OCI-LY3 (cell line): ENCODE measurements around the gene SH3GL1.

Experiments used
- H2AFZ ChIP-seq: fragments of 200-600, 300-600 bp; shearing (Covaris generic); 2 replicates; pipeline ENCODE4 v1.6.0; 2014; ENCODE audit warnings: antibody characterized with exemption, low read depth, low read length
- H3K27ac ChIP-seq: fragments of 200-600, 300-600 bp; sonication (generic); 2 replicates; pipeline ENCODE4 v1.5.1; 2014; ENCODE audit warnings: mild to moderate bottlenecking, low read length, moderate library complexity, mixed read lengths
- H3K27me3 ChIP-seq: fragments of 200-600, 300-600 bp; sonication (generic); 2 replicates; pipeline ENCODE4 v1.6.1; 2014; ENCODE audit warnings: low read depth, low read length, mixed read lengths
- H3K36me3 ChIP-seq: fragments of 200-600, 300-600 bp; sonication (generic); replicated peaks from 2 replicates; pipeline ENCODE3; 2014; ENCODE audit warnings: low read depth, low read length, mixed read lengths
- H3K4me1 ChIP-seq: fragments of 300-600, 200-600 bp; sonication (generic); 2 replicates; pipeline ENCODE4 v1.6.1; 2014; ENCODE audit warnings: low read length, mixed read lengths
- H3K4me2 ChIP-seq: fragments of 200-600, 300-600 bp; sonication (generic); 2 replicates; pipeline ENCODE4 v1.6.1; 2014; ENCODE audit warnings: low read length, mixed read lengths
- H3K4me3 ChIP-seq: fragments of 300-600, 200-600 bp; sonication (generic); 2 replicates; pipeline ENCODE4 v1.5.1; 2014; ENCODE audit warnings: antibody characterized with exemption, mild to moderate bottlenecking, low read length, moderate library complexity
- H3K79me2 ChIP-seq: fragments of 300-600, 200-600 bp; shearing (Covaris generic); 2 replicates; pipeline ENCODE4 v1.6.1; 2014; ENCODE audit warnings: mild to moderate bottlenecking, low read length, mixed read lengths
- H3K9ac ChIP-seq: fragments of 300-600, 200-600 bp; shearing (Covaris generic); 2 replicates; pipeline ENCODE4 v1.6.0; 2014; ENCODE audit warnings: mild to moderate bottlenecking, low read length, moderate library complexity
- H3K9me3 ChIP-seq: fragments of 200-600, 300-600 bp; shearing (Covaris generic); 2 replicates; pipeline ENCODE4 v1.6.1; 2014; ENCODE audit warnings: low read length, mixed read lengths; ENCODE audit not compliant: insufficient read depth
- H4K20me1 ChIP-seq: fragments of 200-600, 300-600 bp; sonication (generic); 2 replicates; pipeline ENCODE4 v1.6.1; 2016; ENCODE audit warnings: low read length, mixed read lengths; ENCODE audit not compliant: insufficient read depth
- EZH2phosphoT487 ChIP-seq: fragments of 200-600 bp; shearing (Covaris generic); IDR thresholded peaks from 2 replicates; pipeline ENCODE4 v1.6.1; 2018; ENCODE audit warnings: antibody characterized with exemption, mixed run types, low read depth
- TF ChIP-seq, protein P1 (sequence below): fragments of 200-600, 300-600 bp; sonication (generic); IDR thresholded peaks from 2 replicates; pipeline ENCODE4 v1.5.1; 2014; ENCODE audit warnings: antibody characterized with exemption, low read length, low read depth

SH3GL1 gene

DNA sequence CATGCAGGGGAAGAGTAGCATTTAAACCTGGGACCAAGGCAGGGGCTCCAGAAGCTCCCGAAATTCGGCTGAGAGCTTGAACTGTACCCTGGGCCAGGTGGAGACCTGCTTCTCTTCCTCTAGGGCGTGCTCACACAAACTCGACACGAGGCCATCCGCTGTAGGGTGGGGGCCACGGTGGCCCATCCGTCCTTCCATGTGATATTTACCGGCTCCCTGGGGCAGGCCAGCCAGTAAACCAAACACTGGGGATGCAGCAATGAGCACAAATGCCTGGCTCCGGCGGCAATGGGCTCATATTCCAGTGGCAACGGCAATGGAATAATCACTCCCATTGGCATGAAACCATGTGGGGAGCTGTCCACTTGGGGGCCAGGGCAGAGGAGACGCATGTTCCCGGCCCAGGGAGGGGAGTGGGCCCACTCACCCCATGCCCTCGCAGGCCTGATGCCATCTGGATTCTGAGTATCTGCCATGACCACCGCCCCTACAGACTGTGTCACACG is 10.8 kb downstream of the SH3GL1 start:
- Histone ChIP-seq H3K36me3 (peaks cover 8% of the 10 kb centered on the region), H2AFZ (no peak overlapping the region), H3K9me3 (no peaks in the 10 kb centered on the region), H3K4me1 (no peaks in the 10 kb centered on the region), H3K4me3 (no peak overlapping the region), H3K27me3 (no peaks in the 10 kb centered on the region), H3K27ac (no peak overlapping the region), H4K20me1 (peaks cover 77% of the 10 kb centered on the region), H3K9ac (no peak overlapping the region), H3K4me2 (no peak overlapping the region), H3K79me2 (peaks cover 86% of the 10 kb centered on the region)
- no peak for TF ChIP-seq EZH2phosphoT487
- TF ChIP-seq, protein P1, sequence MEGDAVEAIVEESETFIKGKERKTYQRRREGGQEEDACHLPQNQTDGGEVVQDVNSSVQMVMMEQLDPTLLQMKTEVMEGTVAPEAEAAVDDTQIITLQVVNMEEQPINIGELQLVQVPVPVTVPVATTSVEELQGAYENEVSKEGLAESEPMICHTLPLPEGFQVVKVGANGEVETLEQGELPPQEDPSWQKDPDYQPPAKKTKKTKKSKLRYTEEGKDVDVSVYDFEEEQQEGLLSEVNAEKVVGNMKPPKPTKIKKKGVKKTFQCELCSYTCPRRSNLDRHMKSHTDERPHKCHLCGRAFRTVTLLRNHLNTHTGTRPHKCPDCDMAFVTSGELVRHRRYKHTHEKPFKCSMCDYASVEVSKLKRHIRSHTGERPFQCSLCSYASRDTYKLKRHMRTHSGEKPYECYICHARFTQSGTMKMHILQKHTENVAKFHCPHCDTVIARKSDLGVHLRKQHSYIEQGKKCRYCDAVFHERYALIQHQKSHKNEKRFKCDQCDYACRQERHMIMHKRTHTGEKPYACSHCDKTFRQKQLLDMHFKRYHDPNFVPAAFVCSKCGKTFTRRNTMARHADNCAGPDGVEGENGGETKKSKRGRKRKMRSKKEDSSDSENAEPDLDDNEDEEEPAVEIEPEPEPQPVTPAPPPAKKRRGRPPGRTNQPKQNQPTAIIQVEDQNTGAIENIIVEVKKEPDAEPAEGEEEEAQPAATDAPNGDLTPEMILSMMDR = no peak

DNA sequence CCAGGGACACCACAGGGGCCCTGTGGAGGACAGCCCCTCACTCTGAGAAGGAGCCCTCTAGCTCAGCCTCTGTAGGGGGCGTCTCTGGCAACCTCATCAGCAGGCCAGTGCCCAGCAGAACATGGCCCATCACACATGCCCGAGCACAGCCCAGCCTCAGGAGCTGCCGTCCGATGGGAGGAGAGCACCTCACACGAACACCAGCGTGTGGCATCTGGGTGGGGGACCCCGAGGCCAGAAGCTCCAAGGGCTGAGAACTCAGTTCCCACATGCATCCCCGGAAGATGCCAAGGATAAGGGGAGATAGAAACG is 11.3 kb downstream of the SH3GL1 start:
- Histone ChIP-seq H4K20me1 (peaks cover 76% of the 10 kb centered on the region), H3K79me2 (peaks cover 84% of the 10 kb centered on the region), H3K36me3 (peaks cover 8% of the 10 kb centered on the region), H3K4me2 (no peak overlapping the region), H3K4me1 (no peaks in the 10 kb centered on the region), H3K4me3 (no peak overlapping the region), H3K9ac (no peak overlapping the region), H2AFZ (no peak overlapping the region), H3K9me3 (no peaks in the 10 kb centered on the region), H3K27me3 (no peaks in the 10 kb centered on the region), H3K27ac (no peak overlapping the region)
- TF ChIP-seq, protein P1 = no peak
- no peak for TF ChIP-seq EZH2phosphoT487

DNA sequence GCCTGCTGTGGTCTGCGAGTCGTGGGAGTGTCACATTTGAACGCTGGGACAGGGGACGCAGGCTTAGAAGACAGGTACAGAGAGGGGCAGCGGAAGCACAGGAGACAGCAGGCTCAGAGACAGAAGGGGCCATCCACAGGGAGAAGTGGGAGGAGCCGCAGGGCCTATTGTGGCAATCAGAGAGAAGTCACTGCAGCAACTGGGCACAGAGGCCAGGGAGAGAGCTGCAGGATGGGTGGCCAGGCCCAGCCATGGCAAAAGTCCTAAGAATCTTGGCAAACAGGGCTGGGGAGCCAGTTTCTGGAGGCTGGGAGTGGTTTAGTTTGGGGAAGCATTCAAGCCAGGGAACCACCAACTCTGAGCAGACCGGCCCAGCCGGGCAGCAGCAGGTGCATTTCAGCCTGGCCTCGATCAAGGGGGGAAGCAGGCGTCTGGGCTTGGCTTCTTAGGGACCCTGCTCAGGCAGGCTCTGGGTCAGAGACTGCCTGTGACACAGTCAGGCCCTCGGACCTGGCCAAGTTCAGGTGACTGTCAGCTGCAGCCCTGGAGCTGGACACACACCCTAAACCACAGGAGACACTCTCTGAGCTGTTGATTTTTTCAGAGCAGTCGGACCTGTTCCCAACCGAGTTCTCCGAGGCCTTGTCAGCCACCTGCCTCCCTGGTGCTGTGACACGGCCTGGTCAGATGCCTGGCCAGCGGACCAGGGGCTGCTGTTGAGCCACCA is 11.8 kb downstream of the SH3GL1 start:
- Histone ChIP-seq H2AFZ (no peak overlapping the region), H3K27me3 (no peaks in the 10 kb centered on the region), H3K9me3 (no peaks in the 10 kb centered on the region), H3K36me3 (peaks cover 12% of the 10 kb centered on the region), H3K27ac (no peak overlapping the region), H3K4me3 (no peak overlapping the region), H3K9ac (no peak overlapping the region), H3K4me2 (no peak overlapping the region), H3K79me2 (peaks cover 84% of the 10 kb centered on the region), H4K20me1 (peaks cover 81% of the 10 kb centered on the region), H3K4me1 (no peaks in the 10 kb centered on the region)
- TF ChIP-seq EZH2phosphoT487 = no peak
- TF ChIP-seq, protein P1 = no peak

DNA sequence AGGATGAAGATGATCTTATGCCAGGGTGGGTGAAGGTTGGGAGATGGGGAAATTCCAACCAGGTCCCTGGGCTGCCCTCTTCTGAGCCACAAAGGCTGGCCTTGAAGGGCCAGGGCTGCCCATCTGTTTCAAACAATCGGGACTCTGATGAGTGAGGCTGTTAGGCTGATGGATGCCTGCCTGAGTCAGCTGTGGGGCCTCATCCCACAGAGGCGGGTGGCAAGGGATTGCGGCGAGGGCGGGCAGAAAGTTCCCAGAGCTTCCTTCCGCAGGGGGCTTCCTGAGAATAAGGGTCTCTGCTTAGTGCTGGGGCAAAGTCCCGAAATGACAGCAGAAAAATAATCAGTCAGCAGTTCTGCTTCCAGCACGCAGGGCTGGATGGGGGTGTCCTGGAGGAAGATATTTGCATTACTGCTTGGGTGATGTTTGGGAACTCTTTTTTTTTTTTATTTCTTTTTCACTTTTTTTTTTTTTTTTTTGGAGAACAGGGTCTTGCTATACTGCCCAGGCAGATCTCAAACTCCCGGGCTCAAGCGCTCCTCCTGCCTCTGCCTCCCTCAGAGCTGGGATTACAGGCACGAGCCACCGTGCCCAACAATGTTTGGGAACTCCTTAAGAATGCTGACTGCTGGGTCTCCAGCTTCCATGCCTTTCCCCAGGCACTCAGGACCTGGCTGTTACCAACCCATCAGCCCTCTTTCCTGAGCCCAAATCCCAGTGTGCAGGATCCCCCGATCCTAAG is 14.1 kb downstream of the SH3GL1 start:
- no peak overlapping the region for H3K27ac ChIP-seq
- H3K4me1 ChIP-seq = peaks cover 10% of the 10 kb centered on the region
- H3K9ac ChIP-seq = no peak overlapping the region
- peaks cover 5% of the 10 kb centered on the region; the same call in 1 of the 2 replicates for H3K27me3 ChIP-seq
- H4K20me1 ChIP-seq = peaks cover 74% of the 10 kb centered on the region
- no peak overlapping the region for H2AFZ ChIP-seq
- no peaks in the 10 kb centered on the region for H3K9me3 ChIP-seq
- TF ChIP-seq, protein P1 = no peak
- TF ChIP-seq EZH2phosphoT487 = no peak
- H3K4me3 ChIP-seq = no peak overlapping the region
- H3K36me3 ChIP-seq = peaks cover 19% of the 10 kb centered on the region
- peaks cover 73% of the 10 kb centered on the region for H3K79me2 ChIP-seq
- H3K4me2 ChIP-seq = no peak overlapping the region
